Measurements from ENCODE around the gene XAF1. TPM values are rescaled to one million over a fixed set of nuclear protein-coding genes. Genes with fewer than 3 reads are reported as not detected.

XAF1 gene
- total and polyA plus RNA-seq, 2 donors (not counting 1 experiment from before 2014, with no cell fraction given), result 3.2 to 98.9 TPM

GRCh38 chr17:6716736-6717135 lies 39.1 kb upstream of the XAF1 start:
- Histone ChIP-seq H3K9me3 (ENCODE audit: control insufficient read depth, insufficient read depth, low read depth, low read length) (no peaks in the 10 kb centered on the region), H3K79me2 (ENCODE audit: control insufficient read depth, insufficient read depth, low read length) (no peaks in the 10 kb centered on the region), H2AFZ (ENCODE audit: low read length) (no peak overlapping the region), H3K27me3 (ENCODE audit: control insufficient read depth, insufficient read depth, low read length) (peaks cover 21% of the 10 kb centered on the region), H3K4me2 (ENCODE audit: extremely low read depth, insufficient read depth, low read length) (no peak overlapping the region), H4K20me1 (ENCODE audit: control insufficient read depth, extremely low read depth, insufficient read depth, low read length) (no peaks in the 10 kb centered on the region), H3K4me1 (ENCODE audit: control insufficient read depth, extremely low read depth, insufficient read depth, low read length) (no peaks in the 10 kb centered on the region), H3K9ac (ENCODE audit: insufficient read depth, low read length) (no peak overlapping the region), H3K4me3 (replicated peaks in 1 of 4; ENCODE audit: control extremely low read depth in 1 of 4, insufficient read depth in 1 of 4, low read depth in 3 of 4, low read length in 4 of 4) (no peak overlapping the region), H3K36me3 (ENCODE audit: control insufficient read depth, insufficient read depth, low read length) (no peaks in the 10 kb centered on the region), H3K27ac (ENCODE audit: insufficient read depth, low read length) (no peak overlapping the region)
- TF ChIP-seq CTCF (conservative IDR thresholded peaks at IDR 0.05 in 1 of 2, IDR thresholded peaks at IDR 0.05 in 1 of 2; ENCODE audit: low read depth in 1 of 2, low read length in 2 of 2) (no peak), EZH2 (IDR thresholded peaks at IDR 0.05; ENCODE audit: low read length, missing control alignments) (no peak)
- DNase-seq (ENCODE audit: low read depth in 2 of 2), result no peak

DNA sequence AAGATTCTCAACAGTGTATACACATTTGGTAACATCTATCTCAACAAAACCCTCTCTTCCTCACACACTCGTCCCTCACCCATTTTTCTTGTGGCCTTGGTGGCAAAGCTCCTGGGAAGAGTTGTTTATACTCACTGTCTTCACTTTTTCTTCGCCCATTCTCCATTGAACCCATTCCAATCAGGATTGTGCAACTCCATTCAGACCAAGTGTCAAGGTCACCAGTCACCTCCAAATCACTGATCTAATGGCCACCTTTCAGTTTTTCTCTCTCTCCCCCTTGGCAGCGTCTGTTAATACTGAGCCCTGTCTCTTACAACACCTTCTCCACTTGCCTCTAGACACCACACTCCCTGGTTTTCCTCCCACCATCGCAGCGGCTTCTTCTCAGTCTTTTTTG lies 34.1 kb upstream of the XAF1 start:
- Histone ChIP-seq H3K27ac (ENCODE audit: insufficient read depth, low read length) (no peak overlapping the region), H4K20me1 (ENCODE audit: control insufficient read depth, extremely low read depth, insufficient read depth, low read length) (no peaks in the 10 kb centered on the region), H3K4me2 (ENCODE audit: extremely low read depth, insufficient read depth, low read length) (no peak overlapping the region), H2AFZ (ENCODE audit: low read length) (no peak overlapping the region), H3K4me3 (replicated peaks in 1 of 4; ENCODE audit: control extremely low read depth in 1 of 4, insufficient read depth in 1 of 4, low read depth in 3 of 4, low read length in 4 of 4) (no peak overlapping the region), H3K4me1 (ENCODE audit: control insufficient read depth, extremely low read depth, insufficient read depth, low read length) (no peaks in the 10 kb centered on the region), H3K9ac (ENCODE audit: insufficient read depth, low read length) (no peak overlapping the region), H3K36me3 (ENCODE audit: control insufficient read depth, insufficient read depth, low read length) (no peaks in the 10 kb centered on the region), H3K79me2 (ENCODE audit: control insufficient read depth, insufficient read depth, low read length) (no peaks in the 10 kb centered on the region), H3K9me3 (ENCODE audit: control insufficient read depth, insufficient read depth, low read depth, low read length) (no peaks in the 10 kb centered on the region), H3K27me3 (ENCODE audit: control insufficient read depth, insufficient read depth, low read length) (no peaks in the 10 kb centered on the region)
- no peak for DNase-seq (ENCODE audit: low read depth in 2 of 2)
- TF ChIP-seq CTCF (conservative IDR thresholded peaks at IDR 0.05 in 1 of 2, IDR thresholded peaks at IDR 0.05 in 1 of 2; ENCODE audit: low read depth in 1 of 2, low read length in 2 of 2) (no peak), EZH2 (IDR thresholded peaks at IDR 0.05; ENCODE audit: low read length, missing control alignments) (no peak)

DNA sequence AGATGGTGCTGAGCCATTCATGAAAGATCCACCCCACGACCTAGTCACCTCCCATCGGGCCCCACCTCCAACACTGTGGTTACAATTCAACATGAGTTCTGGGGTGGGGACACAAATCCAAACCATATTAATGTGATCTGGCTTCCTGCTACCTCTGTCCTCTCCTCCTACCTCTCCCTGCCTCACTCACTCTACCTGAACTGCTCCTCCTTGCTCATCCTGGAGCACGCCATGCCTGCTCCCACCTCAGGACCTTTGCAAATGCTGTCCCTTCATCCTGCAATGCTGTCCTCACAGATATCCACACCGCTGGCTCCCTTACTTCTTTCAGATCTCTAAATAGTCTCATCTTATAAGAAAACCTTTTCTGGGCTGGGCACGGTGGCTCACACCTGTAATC lies 31.8 kb upstream of the XAF1 start:
- H3K36me3 ChIP-seq (ENCODE audit: control insufficient read depth, insufficient read depth, low read length), result no peaks in the 10 kb centered on the region
- no peak overlapping the region for H3K27ac ChIP-seq (ENCODE audit: insufficient read depth, low read length)
- no peak overlapping the region for H3K9ac ChIP-seq (ENCODE audit: insufficient read depth, low read length)
- no peak overlapping the region for H3K4me2 ChIP-seq (ENCODE audit: extremely low read depth, insufficient read depth, low read length)
- DNase-seq (ENCODE audit: low read depth in 2 of 2), result no peak
- H3K79me2 ChIP-seq (ENCODE audit: control insufficient read depth, insufficient read depth, low read length), result no peaks in the 10 kb centered on the region
- no peaks in the 10 kb centered on the region for H3K9me3 ChIP-seq (ENCODE audit: control insufficient read depth, insufficient read depth, low read depth, low read length)
- no peak overlapping the region for H2AFZ ChIP-seq (ENCODE audit: low read length)
- H3K4me1 ChIP-seq (ENCODE audit: control insufficient read depth, extremely low read depth, insufficient read depth, low read length), result no peaks in the 10 kb centered on the region
- TF ChIP-seq CTCF (conservative IDR thresholded peaks at IDR 0.05 in 1 of 2, IDR thresholded peaks at IDR 0.05 in 1 of 2; ENCODE audit: low read depth in 1 of 2, low read length in 2 of 2) (no peak), EZH2 (IDR thresholded peaks at IDR 0.05; ENCODE audit: low read length, missing control alignments) (no peak)
- no peaks in the 10 kb centered on the region for H4K20me1 ChIP-seq (ENCODE audit: control insufficient read depth, extremely low read depth, insufficient read depth, low read length)
- no peaks in the 10 kb centered on the region for H3K27me3 ChIP-seq (ENCODE audit: control insufficient read depth, insufficient read depth, low read length)
- no peak overlapping the region for H3K4me3 ChIP-seq (replicated peaks in 1 of 4; ENCODE audit: control extremely low read depth in 1 of 4, insufficient read depth in 1 of 4, low read depth in 3 of 4, low read length in 4 of 4)

Measured in fibroblast of lung (primary cell).